Ishikawa (cell line): ENCODE results near the gene TSPAN15.

ENCODE experiments used
- CEBPB ChIP-seq: IDR thresholded peaks from 2 replicates; pipeline ENCODE4 v1.6.1; 2012
- CREB1 ChIP-seq: IDR thresholded peaks from 2 replicates; pipeline ENCODE4 v1.6.1; 2012; ENCODE audit warnings: low read depth
- EGR1 ChIP-seq: IDR thresholded peaks from 2 replicates; pipeline ENCODE4 v1.6.1; 2012
- EP300 ChIP-seq: IDR thresholded peaks from 2 replicates; pipeline ENCODE4 v1.6.1; 2012; ENCODE audit warnings: borderline replicate concordance
- FOXM1 ChIP-seq: IDR thresholded peaks from 2 replicates; pipeline ENCODE4 v1.6.1; 2012; ENCODE audit warnings: low read depth, borderline replicate concordance
- MAX ChIP-seq: IDR thresholded peaks from 2 replicates; pipeline ENCODE4 v1.6.1; 2012
- NFIC ChIP-seq: IDR thresholded peaks from 2 replicates; pipeline ENCODE4 v1.6.1; 2012
- RAD21 ChIP-seq: IDR thresholded peaks from 2 replicates; pipeline ENCODE4 v1.6.1; 2012; ENCODE audit warnings: low read depth
- REST ChIP-seq: IDR thresholded peaks from 2 replicates; pipeline ENCODE4 v1.6.1; 2012; ENCODE audit warnings: low read depth, mild to moderate bottlenecking
- TAF1 ChIP-seq: IDR thresholded peaks from 2 replicates; pipeline ENCODE4 v1.6.1; 2012; ENCODE audit warnings: low read depth, mild to moderate bottlenecking
- TCF12 ChIP-seq: IDR thresholded peaks from 2 replicates; pipeline ENCODE4 v1.6.1; 2012; ENCODE audit warnings: low read depth
- TEAD4 ChIP-seq: IDR thresholded peaks from 2 replicates; pipeline ENCODE4 v1.6.1; 2012
- USF1 ChIP-seq: IDR thresholded peaks from 2 replicates; pipeline ENCODE4 v1.6.1; 2012
- YY1 ChIP-seq: IDR thresholded peaks from 2 replicates; pipeline ENCODE4 v1.6.1; 2012; ENCODE audit warnings: low read depth
- ZBTB7A ChIP-seq: IDR thresholded peaks from 2 replicates; pipeline ENCODE4 v1.6.1; 2012; ENCODE audit warnings: low read depth

Gene TSPAN15

GRCh38 chr10:69472544-69472943, 21.3 kb downstream of the TSPAN15 start:
- TF ChIP-seq FOXM1 (no peak), ZBTB7A (no peak), MAX (no peak), EP300 (no peak)

GRCh38 chr10:69473304-69473990, 22.2 kb downstream of the TSPAN15 start:
- no peak for TF ChIP-seq ZBTB7A
- no peak for TF ChIP-seq YY1
- TF ChIP-seq MAX = no peak
- no peak for TF ChIP-seq RAD21
- TF ChIP-seq TCF12 = no peak
- no peak for TF ChIP-seq TAF1
- TF ChIP-seq USF1 = no peak
- TF ChIP-seq NFIC = no peak
- no peak for TF ChIP-seq REST
- TF ChIP-seq EGR1 = no peak
- no peak for TF ChIP-seq TEAD4
- TF ChIP-seq FOXM1 = no peak
- no peak for TF ChIP-seq EP300
- no peak for TF ChIP-seq CEBPB
- TF ChIP-seq CREB1 = no peak

GRCh38 chr10:69474742-69475432, 23.6 kb downstream of the TSPAN15 start:
- TF ChIP-seq NFIC = no peak
- TF ChIP-seq RAD21 = no peak
- TF ChIP-seq MAX = no peak
- TF ChIP-seq CEBPB = no peak
- no peak for TF ChIP-seq TCF12
- no peak for TF ChIP-seq ZBTB7A
- TF ChIP-seq TEAD4 = no peak
- no peak for TF ChIP-seq EGR1
- TF ChIP-seq YY1 = no peak
- no peak for TF ChIP-seq TAF1
- TF ChIP-seq USF1 = no peak

- TF ChIP-seq TAF1 (no peak), ZBTB7A (no peak), REST (no peak), NFIC (no peak), MAX (no peak), TCF12 (no peak), CEBPB (no peak), CREB1 (no peak), EP300 (no peak), FOXM1 (no peak), EGR1 (no peak), YY1 (no peak), RAD21 (no peak), USF1 (no peak), TEAD4 (no peak)
These were observed 24.2 kb downstream of the TSPAN15 start for GRCh38 chr10:69475433-69475830.

GRCh38 chr10:69477968-69478597, 26.8 kb downstream of the TSPAN15 start:
- TF ChIP-seq TAF1 = no peak
- TF ChIP-seq ZBTB7A = no peak
- TF ChIP-seq NFIC = no peak
- TF ChIP-seq EP300 = no peak
- no peak for TF ChIP-seq EGR1
- TF ChIP-seq FOXM1 = no peak
- TF ChIP-seq TCF12 = no peak
- no peak for TF ChIP-seq USF1
- no peak for TF ChIP-seq CEBPB
- no peak for TF ChIP-seq MAX
- TF ChIP-seq CREB1 = no peak
- no peak for TF ChIP-seq YY1
- no peak for TF ChIP-seq REST
- no peak for TF ChIP-seq TEAD4
- no peak for TF ChIP-seq RAD21
